Tongue (tissue), 2 donors: ENCODE data around the gene NCAPG. TPM values are rescaled to one million over a fixed set of nuclear protein-coding genes. Genes with fewer than 3 reads are reported as not detected.

Experiments
- DNase-seq: peaks from one replicate; pipeline ENCODE4 v3.0.0-alpha.2; 2015
- total RNA-seq: library from RNA; depleted of rRNA; stranded (reverse); fragments of >200 nt; gene quantifications from one replicate; pipeline ENCODE4 v1.2.3, GENCODE V29; 2014

Gene NCAPG, protein sequence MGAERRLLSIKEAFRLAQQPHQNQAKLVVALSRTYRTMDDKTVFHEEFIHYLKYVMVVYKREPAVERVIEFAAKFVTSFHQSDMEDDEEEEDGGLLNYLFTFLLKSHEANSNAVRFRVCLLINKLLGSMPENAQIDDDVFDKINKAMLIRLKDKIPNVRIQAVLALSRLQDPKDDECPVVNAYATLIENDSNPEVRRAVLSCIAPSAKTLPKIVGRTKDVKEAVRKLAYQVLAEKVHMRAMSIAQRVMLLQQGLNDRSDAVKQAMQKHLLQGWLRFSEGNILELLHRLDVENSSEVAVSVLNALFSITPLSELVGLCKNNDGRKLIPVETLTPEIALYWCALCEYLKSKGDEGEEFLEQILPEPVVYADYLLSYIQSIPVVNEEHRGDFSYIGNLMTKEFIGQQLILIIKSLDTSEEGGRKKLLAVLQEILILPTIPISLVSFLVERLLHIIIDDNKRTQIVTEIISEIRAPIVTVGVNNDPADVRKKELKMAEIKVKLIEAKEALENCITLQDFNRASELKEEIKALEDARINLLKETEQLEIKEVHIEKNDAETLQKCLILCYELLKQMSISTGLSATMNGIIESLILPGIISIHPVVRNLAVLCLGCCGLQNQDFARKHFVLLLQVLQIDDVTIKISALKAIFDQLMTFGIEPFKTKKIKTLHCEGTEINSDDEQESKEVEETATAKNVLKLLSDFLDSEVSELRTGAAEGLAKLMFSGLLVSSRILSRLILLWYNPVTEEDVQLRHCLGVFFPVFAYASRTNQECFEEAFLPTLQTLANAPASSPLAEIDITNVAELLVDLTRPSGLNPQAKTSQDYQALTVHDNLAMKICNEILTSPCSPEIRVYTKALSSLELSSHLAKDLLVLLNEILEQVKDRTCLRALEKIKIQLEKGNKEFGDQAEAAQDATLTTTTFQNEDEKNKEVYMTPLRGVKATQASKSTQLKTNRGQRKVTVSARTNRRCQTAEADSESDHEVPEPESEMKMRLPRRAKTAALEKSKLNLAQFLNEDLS
- 15.6 TPM for total RNA-seq

DNA sequence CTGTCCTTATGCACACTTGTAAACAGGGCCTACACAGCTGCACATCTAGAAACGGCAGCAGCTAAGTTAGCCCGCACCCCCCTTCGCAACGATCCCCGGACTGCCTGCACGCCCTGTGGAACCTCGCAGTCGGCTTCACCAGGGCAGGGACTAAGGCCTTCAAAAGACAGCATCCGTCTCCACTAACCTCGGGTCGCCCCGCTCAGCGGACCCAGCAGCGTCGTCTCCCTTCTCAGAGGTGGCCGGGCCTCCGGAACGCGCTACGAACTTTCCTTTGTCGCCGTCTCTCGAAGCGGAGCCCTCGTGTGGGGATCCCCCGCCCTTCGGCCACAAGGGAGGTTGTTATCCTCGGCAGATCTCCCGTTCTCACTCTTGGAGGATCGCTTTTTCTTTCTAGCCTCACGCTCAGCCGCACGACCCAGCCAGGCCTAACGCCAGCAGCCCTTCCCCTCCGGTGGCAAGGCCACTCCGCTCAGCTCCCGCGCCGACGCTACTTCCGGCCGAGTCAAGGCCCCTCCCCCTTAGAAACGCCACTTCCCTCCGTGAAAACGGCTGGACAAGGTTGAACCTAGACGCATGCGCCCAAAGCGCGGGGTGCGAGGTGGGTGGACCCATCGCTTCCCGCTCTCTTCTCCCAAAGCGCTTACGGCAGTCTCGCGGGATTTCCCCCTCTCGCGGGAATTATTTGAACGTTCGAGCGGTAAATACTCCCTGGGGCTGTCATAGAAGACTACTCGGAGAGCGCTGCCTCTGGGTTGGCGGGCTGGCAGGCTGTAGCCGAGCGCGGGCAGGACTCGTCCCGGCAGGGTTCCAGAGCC, at the start of gene NCAPG, which contains the start of gene DCAF16:
Gene NCAPG, plus strand, starts transcription at position 720 of the 818 bp plus-strand sequence. CDS start 99 bp downstream, outside the sequence.
Gene DCAF16, minus strand, starts transcription at position 498 of the 818 bp plus-strand sequence. CDS start 6,616 bp downstream, outside the sequence.
- peak; percentile 100 for DNase-seq

DNA sequence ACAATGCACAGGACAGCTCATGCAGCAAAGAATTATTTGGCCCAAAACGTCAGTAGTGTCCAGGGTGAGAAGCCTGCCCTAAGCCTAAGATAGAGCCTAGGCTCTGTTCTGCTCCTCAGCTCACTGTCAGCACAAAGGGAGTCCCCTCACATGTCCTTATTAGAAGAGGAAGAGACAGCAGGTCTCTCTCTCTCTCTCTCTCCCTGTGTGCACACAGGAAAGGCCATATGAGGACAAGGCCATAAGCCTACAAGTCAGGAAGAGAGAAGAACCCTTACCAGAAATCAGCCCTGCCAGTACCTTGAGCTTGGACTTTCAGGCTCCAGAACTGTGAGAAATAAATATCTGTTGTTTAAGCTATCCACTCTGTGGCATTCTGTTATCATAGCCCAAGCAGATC, 49.7 kb upstream of the NCAPG start:
- no peak for DNase-seq

DNA sequence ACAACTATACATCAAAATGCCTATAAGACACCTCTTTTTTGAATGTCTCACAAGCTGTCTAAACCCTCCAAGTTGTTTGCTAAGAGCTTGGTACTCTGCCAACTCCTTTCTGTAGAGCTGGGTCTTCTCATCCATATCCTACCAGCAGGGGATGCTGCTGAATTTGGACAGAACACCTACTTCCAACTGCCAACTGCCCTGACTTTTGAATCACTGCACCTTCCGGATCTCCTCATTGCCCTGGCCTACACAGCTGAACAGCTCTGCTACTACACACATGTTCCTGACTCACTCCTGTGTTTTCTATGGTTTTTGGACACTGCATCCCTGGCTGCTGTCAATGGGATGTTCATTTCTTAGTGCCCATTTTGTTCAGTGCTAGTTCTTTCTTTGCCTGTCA, 48.1 kb upstream of the NCAPG start:
- DNase-seq, result peak; percentile 29

DNA sequence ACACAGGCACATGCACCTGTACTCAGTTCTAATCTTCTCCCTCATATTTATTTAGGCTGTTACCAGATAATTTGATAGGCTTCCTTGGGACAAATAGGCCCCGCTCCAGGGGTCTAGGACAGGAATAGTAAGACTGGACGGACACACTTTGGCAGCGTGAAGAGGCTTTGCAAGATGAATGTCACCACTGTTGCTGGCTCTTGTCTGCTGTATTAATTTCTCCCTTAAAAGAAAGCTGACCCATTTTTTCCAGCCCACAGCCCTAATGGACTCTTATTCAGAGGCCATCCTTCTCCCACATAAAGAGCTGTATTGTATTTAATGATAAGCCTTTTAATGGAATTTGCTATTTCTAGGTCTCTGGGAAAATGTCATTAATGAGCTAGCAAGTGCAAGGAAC, 47.4 kb upstream of the NCAPG start:
- DNase-seq, result peak; percentile 38

DNA sequence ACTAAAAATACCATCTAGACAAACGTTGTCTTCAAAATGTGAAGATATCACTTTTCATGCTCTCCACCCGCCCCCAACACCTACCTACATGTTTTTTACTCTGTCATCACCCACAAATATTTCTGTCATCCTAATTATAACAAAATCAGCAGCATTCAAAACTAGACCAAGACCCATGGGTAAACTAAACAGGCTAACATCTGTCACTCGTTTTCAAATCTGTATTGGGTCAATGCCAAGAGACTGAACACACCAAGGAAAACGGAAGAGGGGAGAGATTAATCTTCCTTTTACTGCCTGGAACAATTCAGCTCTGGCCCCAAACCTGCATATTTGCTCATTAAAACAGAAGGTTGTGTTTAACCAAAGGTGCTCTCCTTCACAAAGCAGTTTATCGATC, 46.8 kb upstream of the NCAPG start:
- DNase-seq, result peak; percentile 28

DNA sequence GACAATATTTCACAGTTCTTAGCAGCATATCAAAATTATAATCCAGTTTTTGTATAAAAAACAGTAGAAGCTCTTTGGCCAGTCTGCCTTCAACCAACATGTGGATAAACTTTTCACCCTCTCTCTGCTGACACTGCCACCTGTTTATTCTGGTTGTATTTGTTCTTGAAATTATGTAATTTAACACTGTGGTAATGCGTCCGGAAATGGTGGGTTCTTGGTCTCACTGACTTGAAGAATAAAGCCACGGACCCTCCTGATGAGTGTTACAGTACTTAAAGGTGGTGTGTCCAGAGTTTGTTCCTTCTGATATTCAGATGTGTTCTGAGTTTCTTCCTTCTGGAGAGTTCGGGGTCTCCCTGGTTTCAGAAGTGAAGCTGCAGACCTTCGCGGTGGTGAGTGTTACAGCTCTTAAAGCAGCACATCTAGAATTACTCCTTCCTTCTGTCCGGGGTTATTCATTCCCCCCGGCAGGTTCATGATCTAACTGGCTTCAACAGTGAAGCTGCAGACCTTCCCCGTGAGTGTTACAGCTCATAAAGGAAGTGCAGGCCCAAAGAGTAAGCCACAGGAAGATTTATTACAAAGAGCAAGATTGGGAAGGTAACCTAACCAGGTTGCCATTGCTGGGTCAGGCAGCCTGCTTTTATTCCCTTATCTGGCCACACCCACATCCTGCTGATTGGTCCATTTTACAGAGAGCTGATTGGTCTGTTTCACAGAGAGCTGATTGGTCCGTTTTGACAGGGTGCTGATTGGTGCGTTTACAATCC, 45.1 kb upstream of the NCAPG start:
- no peak for DNase-seq

DNA sequence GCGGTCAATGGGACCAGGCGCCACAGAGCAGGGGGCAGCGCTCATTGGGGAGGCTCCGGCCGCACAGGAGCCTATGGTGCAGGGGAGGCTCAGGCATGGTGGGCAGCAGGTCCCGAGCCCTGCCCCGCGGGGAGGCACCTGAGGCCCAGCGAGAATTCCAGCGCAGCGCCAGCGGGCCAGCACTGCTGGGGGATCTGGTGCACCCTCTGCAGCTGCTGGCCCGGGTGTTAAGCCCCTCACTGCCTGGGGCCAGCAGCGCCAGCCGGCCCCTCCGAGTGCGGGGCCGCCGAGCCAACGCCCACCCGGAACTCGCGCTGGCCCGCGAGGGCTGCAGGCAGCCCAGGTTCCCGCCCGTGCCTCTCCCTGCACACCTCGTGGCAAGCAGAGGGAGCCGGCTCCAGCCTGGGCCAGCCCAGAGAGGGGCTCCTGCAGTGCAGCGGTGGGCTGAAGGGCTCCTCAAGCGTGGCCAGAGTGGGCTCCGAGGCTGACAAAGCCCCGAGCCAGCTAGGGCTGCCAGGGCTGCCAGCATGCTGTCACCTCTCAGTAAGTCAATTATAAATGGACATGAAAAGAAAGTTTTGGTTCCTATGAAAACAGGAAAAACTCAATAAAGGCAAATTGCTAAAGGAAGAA, 43.8 kb upstream of the NCAPG start:
- DNase-seq, result no peak

DNA sequence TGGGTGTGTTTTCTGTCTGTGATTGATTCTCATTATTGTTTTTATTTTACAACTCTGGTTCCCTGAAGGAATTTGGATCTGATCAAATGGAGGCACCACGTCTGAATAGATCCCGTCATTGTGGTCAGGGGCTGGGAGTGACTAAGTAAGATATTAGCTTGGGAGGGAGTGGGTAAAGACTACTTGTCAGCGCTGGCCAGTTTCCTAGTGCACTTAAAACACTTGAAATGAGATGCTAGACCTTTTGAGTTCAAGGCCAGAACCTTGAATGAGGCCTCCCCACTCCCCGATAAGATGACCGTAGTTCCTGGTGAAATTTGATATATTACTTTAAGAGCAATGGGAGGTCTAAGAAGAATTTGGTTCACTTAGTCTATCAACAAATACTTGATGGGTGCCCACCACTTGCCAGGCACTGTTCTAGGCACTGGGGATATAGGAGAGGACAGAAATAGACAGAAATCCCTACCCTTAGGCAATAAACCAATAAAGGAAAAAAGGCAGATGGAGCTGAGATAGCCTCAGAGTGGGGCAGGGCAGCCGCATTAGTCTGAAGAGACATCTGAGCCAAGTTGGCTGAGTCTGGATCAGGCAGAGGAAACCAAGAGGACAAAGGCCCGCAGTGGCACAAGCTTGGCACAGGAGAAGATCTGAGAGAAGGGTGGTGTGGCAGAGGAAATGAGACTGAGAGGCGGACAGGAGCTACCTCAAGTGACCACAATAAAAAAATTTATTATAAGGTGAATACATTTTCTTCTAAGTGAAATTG, 41.2 kb upstream of the NCAPG start:
- peak; percentile 30 for DNase-seq

DNA sequence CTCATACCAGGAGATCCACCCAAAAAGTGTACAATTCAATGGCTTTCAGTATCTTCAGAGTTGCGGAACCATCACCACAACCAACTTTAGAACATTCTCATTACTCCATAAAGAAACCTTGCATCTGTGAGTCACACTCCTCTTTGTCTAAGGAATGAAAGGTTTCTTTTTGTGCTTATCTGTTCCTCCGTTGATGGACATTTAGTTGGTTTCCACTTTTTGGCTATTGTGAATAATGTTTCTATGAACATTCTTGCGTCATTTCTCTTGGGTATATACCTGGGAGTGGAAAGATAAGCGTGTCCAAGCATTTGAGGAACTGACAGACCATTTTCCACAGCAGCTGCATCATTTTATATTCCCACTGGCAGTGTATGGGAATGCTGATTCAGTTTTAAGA, 39.9 kb upstream of the NCAPG start:
- peak; percentile 9 for DNase-seq

DNA sequence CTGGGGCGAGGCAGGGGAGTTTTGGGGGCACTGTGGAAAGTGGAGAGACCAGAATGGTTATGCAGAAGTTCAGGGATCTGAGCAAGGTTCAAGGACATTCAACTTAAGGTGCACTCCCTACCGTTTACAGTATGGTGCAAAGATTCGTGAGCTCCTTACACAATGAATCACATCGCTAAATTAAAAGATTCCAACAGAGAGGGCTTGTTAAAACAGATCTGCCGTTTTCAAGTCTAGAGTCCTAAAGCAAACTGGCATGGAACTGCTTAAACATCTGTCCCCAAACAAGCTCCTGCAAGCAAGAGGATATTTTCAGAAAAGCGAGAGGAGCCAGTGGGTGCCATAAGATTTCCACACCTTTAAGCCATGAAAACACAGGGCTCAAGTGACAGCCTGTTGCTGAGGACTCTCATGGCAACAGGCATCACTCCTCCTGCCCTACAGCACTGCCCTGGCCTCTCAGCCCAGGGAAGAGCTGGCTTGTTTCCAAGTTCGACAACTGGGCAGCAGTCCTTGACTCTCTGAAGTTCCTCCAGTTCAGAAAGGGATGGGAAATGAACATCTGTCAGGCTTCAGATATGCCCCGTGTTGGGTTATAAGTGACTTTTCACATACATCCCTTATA, 39.4 kb upstream of the NCAPG start:
- DNase-seq, result peak; percentile 90

DNA sequence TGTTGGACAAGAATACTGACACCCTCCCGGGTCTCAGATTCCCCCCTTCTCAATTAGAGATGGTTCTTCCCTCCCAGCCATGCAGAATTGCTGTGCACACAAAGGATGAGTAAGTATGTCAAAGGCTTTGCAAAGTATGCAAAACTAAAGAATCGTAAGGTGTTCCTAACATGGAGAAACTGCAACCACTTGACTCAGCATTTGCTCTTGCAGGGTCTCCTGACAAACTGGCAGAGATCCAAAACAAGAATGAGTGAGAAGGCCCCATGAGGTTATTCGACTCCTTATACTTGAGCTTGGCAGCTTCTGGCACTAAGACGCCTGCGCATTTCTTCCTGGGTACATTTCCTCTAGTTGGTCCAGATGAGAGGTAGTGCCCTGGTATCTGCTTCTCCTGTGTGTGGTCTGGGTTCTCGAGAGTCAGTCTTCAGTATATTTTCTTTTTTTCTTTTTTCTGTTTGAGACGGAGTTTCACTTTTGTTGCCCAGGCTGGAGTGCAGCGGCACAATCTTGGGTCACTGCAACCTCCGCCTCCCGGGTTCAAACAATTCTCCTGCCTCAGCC, 37.6 kb upstream of the NCAPG start:
- DNase-seq, result peak; percentile 77

DNA sequence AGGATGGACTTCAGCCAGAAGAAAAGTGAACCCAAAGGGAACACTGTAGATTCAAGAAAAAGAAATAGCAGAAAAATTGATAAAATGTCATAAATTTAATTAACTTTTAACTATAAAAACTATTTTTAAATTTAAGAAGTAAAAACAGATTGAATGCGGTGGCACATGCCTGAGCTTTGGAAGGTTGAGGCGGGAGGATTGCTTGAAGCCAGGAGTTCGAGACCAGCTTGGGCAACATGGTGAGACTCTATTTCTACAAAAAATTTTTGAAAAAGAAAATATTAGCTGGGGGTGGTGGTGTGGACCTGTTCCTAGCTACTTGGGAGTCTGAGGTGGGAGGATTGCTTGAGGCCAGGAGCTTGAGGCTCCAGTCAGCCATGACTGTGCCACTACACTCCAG, 32.3 kb upstream of the NCAPG start:
- DNase-seq, result no peak

DNA sequence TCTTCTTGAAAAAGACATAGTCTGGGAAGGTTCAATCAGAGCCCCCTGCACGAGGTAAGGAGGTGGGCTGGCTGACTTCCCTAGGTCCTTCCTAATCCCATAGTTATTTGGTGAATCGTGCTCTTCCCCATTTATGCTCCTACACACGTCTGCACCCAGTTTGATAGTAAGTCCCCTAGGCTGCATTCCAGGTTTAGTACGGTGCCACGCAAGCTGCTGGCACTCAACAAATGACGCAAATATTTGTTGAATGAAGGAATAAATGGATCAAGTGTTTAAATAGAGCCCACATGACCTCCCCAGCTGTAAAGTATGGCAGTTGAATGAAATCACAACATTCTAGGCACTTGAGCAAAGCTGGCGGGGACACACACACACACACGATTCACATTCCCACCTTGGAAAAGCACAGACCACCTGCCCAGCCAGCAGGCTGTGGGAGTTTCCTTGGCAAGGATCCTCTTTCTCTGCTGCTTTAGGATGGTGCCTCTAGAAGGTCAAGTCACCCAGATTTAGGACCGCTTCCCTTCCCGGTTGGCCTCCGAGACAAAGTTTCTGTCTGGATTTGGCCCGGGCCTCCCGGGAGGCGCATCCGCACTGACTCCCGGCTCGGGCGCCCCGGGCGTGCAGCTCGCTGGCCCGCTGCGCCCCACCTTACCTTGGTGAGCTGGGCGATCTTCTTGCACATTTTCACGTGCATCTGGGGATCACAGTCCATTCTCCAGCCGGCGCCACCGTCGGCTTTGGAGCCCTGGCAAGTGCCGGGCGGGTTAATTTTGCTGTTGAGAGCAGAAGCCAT, 30.1 kb upstream of the NCAPG start:
- peak; percentile 59 for DNase-seq

DNA sequence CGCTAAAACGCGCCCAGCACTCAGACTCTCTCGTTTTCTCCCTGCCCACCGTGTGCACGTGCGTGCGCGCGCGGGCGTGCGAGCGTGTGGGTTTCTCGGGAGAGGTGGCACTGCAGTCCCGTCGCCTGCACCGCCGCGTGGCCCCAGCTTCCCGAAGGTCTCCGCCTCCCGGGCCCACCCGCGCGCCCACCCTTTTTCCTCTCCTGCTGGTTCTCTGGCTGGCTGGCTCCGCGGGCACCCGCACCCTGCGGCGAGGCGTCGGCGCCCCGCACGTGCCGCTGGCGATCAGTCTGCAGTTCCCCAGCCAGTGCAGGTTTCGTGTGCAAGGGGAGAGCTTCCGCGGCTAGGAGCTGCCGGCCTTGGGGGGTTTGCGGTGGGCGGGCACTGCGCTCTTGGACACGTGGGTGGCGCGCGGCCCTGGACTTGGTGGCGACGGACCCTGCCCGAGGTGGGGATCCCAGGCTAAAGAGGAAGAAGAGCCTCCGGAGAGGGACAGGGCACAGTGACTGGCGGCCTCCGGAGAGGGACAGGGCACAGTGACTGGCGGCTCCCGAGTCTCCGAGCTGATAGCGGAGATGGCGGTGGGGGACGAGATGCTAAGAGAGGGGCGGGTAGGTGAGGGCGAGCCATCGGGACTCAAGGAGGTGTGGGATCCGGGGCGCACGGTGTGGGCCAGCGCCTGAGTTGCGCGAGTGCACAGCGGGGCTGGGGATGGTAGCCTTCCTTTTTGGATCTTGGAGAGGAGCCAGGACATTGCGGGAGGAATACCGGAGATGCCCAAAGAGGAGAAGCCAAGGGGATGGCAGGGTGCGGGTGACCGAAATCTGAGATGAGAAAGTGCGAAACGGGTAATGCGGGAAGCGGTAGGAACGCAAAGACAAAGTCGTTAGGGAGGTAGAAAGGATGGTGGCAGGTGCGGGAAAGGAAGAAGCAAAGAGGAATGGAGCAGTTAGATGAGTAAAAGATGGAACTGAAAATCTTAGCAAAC, 29.2 kb upstream of the NCAPG start, which contains the start of gene FAM184B:
Gene FAM184B, minus strand, starts transcription at position 322 of the 988 bp plus-strand sequence. CDS start 322 bp downstream, outside the sequence.
- peak; percentile 43 for DNase-seq

DNA sequence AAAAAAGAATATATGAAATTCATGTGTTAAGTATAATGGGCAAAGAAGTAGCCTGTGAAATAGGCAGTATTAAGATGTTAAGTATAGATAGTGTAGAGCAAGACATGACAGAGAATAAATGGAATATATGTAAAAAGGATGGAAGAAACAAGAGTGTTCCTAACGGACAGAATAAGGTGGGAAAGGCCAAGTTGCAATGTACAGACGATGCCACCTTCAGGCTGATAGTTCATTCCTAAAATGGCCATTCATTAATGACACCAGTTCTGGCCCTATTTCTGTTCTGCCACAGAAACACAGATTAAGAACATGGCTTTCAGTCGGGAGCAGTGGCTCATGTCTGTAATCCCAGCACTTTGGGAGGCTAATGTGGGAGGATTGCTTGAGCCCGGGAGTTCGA, 24.9 kb upstream of the NCAPG start:
- DNase-seq, result no peak

DNA sequence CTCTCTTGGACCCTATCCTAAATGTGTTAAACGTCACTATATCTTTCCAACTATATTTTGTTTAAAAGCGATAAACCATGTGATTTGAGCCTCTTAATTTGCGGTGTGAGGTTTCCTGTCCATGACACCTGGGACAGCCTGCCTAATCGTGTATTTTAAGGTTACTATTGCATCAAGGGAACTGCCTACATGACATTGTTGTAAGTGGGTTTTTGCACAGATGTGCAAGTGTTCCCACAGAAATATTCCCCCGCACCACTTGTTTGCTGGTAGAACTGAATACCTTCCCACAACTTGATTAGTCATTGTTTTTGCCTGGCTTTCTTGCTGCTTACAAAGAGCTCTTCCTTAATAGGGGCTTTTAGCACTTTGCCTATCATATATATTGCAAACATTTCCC, 24.2 kb upstream of the NCAPG start:
- no peak for DNase-seq

DNA sequence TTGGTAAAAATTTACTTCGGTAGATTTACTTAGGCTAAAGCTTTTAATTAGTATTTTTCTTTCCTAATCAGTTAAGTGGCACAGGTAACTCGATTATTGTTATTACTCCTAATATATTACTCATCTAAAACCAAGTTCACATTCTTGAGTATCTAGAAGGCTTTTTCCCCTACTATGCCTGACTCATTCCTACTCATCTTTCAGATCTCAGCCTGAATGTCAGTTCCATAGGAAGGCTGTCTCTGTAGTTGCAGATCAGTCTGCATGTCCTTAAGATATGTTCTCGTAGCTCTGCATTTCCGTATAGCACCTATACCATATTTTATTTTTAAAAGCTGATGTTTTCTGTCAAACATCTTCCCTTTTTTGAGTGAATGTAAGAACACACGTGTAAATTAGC, 23.5 kb upstream of the NCAPG start:
- no peak for DNase-seq
